Measurements from ENCODE around the gene DEPDC7. TPM values are rescaled to one million over a fixed set of nuclear protein-coding genes. Genes with fewer than 3 reads are reported as not detected.
A peak's percentile ranks its signal among the peaks of the same experiment; 100 is the strongest.

The DEPDC7 gene
- total RNA-seq (2021; fragmentation: NEBNext Ultra II Directional; extraction: Animal tissue kit (Norgen Biotek cat#: 25700)) (6.3 and 7.6 TPM in 2 replicates), polyA plus RNA-seq (2011; rRNA removed) (1.4 and 3.1 TPM in 2 replicates), polyA minus RNA-seq (2011; rRNA and poly(A)+ RNA removed) (2.7 and 3.4 TPM in 2 replicates)
- 3.7 TPM for polyA plus RNA-seq (2011; cell fraction: cytosol; rRNA removed)
- polyA plus RNA-seq (2011; cell fraction: nucleus; rRNA removed) = 3.3 TPM
- polyA plus RNA-seq (2012, experiment 1 of 2) = 3.3 to 4.4 TPM (median 3.8 TPM) in 4 replicates
- polyA plus RNA-seq (2012, experiment 2 of 2) = 0.35 TPM
- polyA plus RNA-seq (2013, experiment 1 of 2) = 5.7 TPM
- 5.3 TPM for polyA plus RNA-seq (2013, experiment 2 of 2)
- polyA minus RNA-seq (2011; cell fraction: cytosol; rRNA and poly(A)+ RNA removed) = 1.8 TPM
- polyA minus RNA-seq (2011; cell fraction: nucleus; rRNA and poly(A)+ RNA removed) = 5.8 TPM
- long read RNA-seq, experiment 1, partial matches to known transcripts = 2 of 6 reads
- long read RNA-seq, experiment 1, other reads (novel, unspliced or antisense) = 0 of 6 reads
- long read RNA-seq, experiment 2, partial matches to known transcripts = 0 of 3 reads
- long read RNA-seq, experiment 2, other reads (novel, unspliced or antisense) = 0 of 3 reads

- Histone ChIP-seq H3K9me3 (ENCODE audit: insufficient read depth in 2 of 2, low read depth in 1 of 2, low read length in 1 of 2) (no peaks in the 10 kb centered on the region), H3K27me3 (replicated peaks in 1 of 4; ENCODE audit: control insufficient read depth in 3 of 4, extremely low read depth in 1 of 4, insufficient read depth in 3 of 4, low read length in 3 of 4) (peaks cover 0 to 12% (median 5%) of the 10 kb centered on the region in 4 experiments; a peak in 4 of 7 replicates), H2AFZ (ENCODE audit: low read length) (peak within 1 kb of the TSS; percentile 81), H3K23me2 (ENCODE audit: low read depth, low read length) (peaks cover 5% of the 10 kb centered on the region), H2BK120ac (replicated peaks; ENCODE audit: low read depth, low read length) (no peak within 1 kb of the TSS), H3K4me2 (ENCODE audit: insufficient read depth in 1 of 2, low read depth in 2 of 2, low read length in 2 of 2) (peak within 1 kb of the TSS; percentile 81 to 90), H3K18ac (ENCODE audit: extremely low read depth, low read length) (no peak within 1 kb of the TSS; the same call in 1 of the 2 replicates), H3K9ac (replicated peaks in 1 of 4; ENCODE audit: extremely low read depth in 1 of 4, low read depth in 3 of 4, low read length in 3 of 4) (peak within 1 kb of the TSS in 2 of 4 experiments; percentile 48 to 56; a peak in 5 of 7 replicates), H3K79me1 (ENCODE audit: low read depth, low read length) (no peaks in the 10 kb centered on the region), H3K79me2 (ENCODE audit: control insufficient read depth in 1 of 2, insufficient read depth in 2 of 2, low read length in 2 of 2) (no peaks in the 10 kb centered on the region), H4K91ac (replicated peaks; ENCODE audit: insufficient read length, low read length) (peak within 1 kb of the TSS; percentile 10), H3K14ac (ENCODE audit: insufficient read length) (no peak within 1 kb of the TSS), H3K36me3 (ENCODE audit: control insufficient read depth in 2 of 4, insufficient read depth in 4 of 4, low read length in 3 of 4) (no peaks in the 10 kb centered on the region), H4K20me1 (replicated peaks in 1 of 2; ENCODE audit: control insufficient read depth in 1 of 2, insufficient read depth in 2 of 2, low read length in 2 of 2) (no peaks in the 10 kb centered on the region), H3K4me1 (replicated peaks in 1 of 4; ENCODE audit: control insufficient read depth in 3 of 4, insufficient read depth in 4 of 4, low read length in 3 of 4) (peaks cover 3 to 6% (median 3%) of the 10 kb centered on the region in 4 experiments; a peak in 6 of 7 replicates), H4K5ac (ENCODE audit: insufficient read length, low read depth, low read length) (no peak within 1 kb of the TSS), H3K56ac (replicated peaks; ENCODE audit: insufficient read length, low read depth, low read length) (peak within 1 kb of the TSS; percentile 30), H3K4ac (replicated peaks; ENCODE audit: insufficient read length, low read depth, low read length) (no peak within 1 kb of the TSS), H3K27ac (ENCODE audit: low read depth, low read length) (no peak within 1 kb of the TSS), H2BK5ac (ENCODE audit: low read depth, low read length) (0 out of 2 replicates have a peak within 1 kb of the TSS, but pooled peaks have one; percentile 23), H2BK12ac (ENCODE audit: low read depth, low read length) (no peak within 1 kb of the TSS), H2BK15ac (ENCODE audit: low read length) (no peak within 1 kb of the TSS), H2AK5ac (ENCODE audit: low read depth, low read length) (no peak within 1 kb of the TSS), H3K23ac (ENCODE audit: insufficient read length) (no peak within 1 kb of the TSS), H2BK20ac (ENCODE audit: low read length) (no peak within 1 kb of the TSS), H3K4me3 (ENCODE audit: extremely low read depth in 1 of 4, insufficient read depth in 2 of 4, low read depth in 3 of 4, low read length in 4 of 4) (peak within 1 kb of the TSS; percentile 49 to 70 (median 66)), H4K8ac (ENCODE audit: extremely low read depth, insufficient read depth, low read length) (peak within 1 kb of the TSS; percentile 85)
- ChIA-PET CTCF (ENCODE audit: partially characterized antibody) (interaction anchor here (0.6 to 2.4 kb wide), 7 partner anchors 10 to 56 kb away, joined by 3 to 13 read pairs (median 4); partner anchors contain the start of gene TCP11L1), POLR2A (ENCODE audit: partially characterized antibody) (interaction anchor here (0.6 to 2.9 kb wide), 16 partner anchors 10 to 705 kb away, joined by 3 to 21 read pairs (median 4); partner anchors contain the start of genes CSTF3 and TCP11L1)
- DNase-seq (ENCODE audit: low read depth in 1 of 2, low spot score in 2 of 2) (peak; percentile 76 to 96), FAIRE-seq (no peak)
- WGBS, 2 experiments (ENCODE audit: extremely low coverage in 1 of 2, insufficient coverage in 1 of 2, insufficient read length in 1 of 2, insufficient replicate concordance in 2 of 2, low coverage in 1 of 2, low lambda C conversion rate in 2 of 2, missing lambda C conversion rate in 1 of 2) = 8% methylated on average over 53 of the region's 89 CpGs; no CpG with 5 or more reads in 1 of the 2 experiments
- TF ChIP-seq KDM4A (IDR thresholded peaks at IDR 0.05; ENCODE audit: low read depth, low read length, severe bottlenecking) (peak; percentile 83), YY1 (IDR thresholded peaks at IDR 0.05; ENCODE audit: low read depth, low read length) (0 out of 2 replicates have a peak, but pooled peaks have one; percentile 24), RFX5 (IDR thresholded peaks at IDR 0.05; ENCODE audit: borderline replicate concordance, low read depth, low read length) (no peak), RAD21 (IDR thresholded peaks at IDR 0.05 in 1 of 2, conservative IDR thresholded peaks at IDR 0.05 in 1 of 2; ENCODE audit: low read depth in 2 of 2, low read length in 2 of 2) (no peak), SIN3A (conservative IDR thresholded peaks at IDR 0.05 in 1 of 2, IDR thresholded peaks at IDR 0.05 in 1 of 2; ENCODE audit: low read depth in 1 of 2, low read length in 2 of 2) (peak; percentile 13 to 64; a peak in 2 of 4 replicates), CREB1 (IDR thresholded peaks at IDR 0.05) (peak; percentile 75), EGR1 (IDR thresholded peaks at IDR 0.05; ENCODE audit: borderline replicate concordance, low read depth, low read length) (peak; percentile 50; the same call in 1 of the 2 replicates)
Observed at GRCh38 chr11:33015621-33016551, at the start of gene DEPDC7. Gene DEPDC7, plus strand, starts transcription at chr11:33015878. Its CDS starts 78 bp downstream, at chr11:33015956.

All from H1 (cell line).